GM12878 (cell line): Measurements from ENCODE around the gene SYK. TPM values are rescaled to one million over a fixed set of nuclear protein-coding genes. Genes with fewer than 3 reads are reported as not detected.

Source experiments
- ATAC-seq: fragments of 200-7000 bp; cut with Tn5 transposase; 3 replicates; pipeline ENCODE4 v1.9.1; 2020; ENCODE audit warnings: mild to moderate bottlenecking, moderate library complexity
- BruUV-seq: library from RNA; stranded (reverse); fragments of 400-500 nt; replicated peaks from 2 replicates; lab custom pipeline; 2021; lab: Mats Ljungman, UMichigan
- CTCF ChIA-PET: fragments of 300-600 bp; sonication (Branson Sonifier 250); formaldehyde crosslinking; extraction: SDS; loops from one replicate; lab custom pipeline; 2021; ENCODE audit warnings: inconsistent platforms; lab: Yijun Ruan, JAX
- POLR2A ChIA-PET: fragments of 350-600 bp; formaldehyde crosslinking; extraction: SDS; loops from one replicate; lab custom pipeline; 2021; ENCODE audit warnings: inconsistent platforms; lab: Charles Lee
- RAD21 ChIA-PET: fragments of 300-600 bp; sonication (Branson Sonifier 250); formaldehyde crosslinking; loops from one replicate; lab custom pipeline; 2023; ENCODE audit warnings: antibody characterized with exemption; ENCODE audit not compliant: unreplicated experiment; lab: Charles Lee
- SMC1A ChIA-PET: fragments of 300-600 bp; sonication (Branson Sonifier 250); formaldehyde crosslinking; loops from one replicate; lab custom pipeline; 2023; ENCODE audit not compliant: unreplicated experiment, uncharacterized antibody; lab: Charles Lee
- DNase-seq: peaks from one replicate; pipeline ENCODE4 v3.0.0-alpha.2; 2011; ENCODE audit warnings: low read depth, low spot score
- FAIRE-seq: peaks from 3 replicates; lab custom pipeline; 2011; peaks lifted over from hg19 to GRCh38; lab: Jason Lieb, UNC
- H2AFZ ChIP-seq: 2 replicates; pipeline ENCODE4 v1.6.0; 2011; ENCODE audit warnings: low read depth, low read length, control low read depth; ENCODE audit not compliant: control insufficient read depth
- H3K27ac ChIP-seq: 2 replicates; pipeline ENCODE4 v1.5.1; 2011; ENCODE audit warnings: control low read depth; ENCODE audit not compliant: control insufficient read depth, insufficient read depth
- H3K27me3 ChIP-seq, 2 experiments: replicated peaks in 1 of 2; 2 replicates each; pipeline versions ENCODE4 v1.6.0 to v1.6.1; 2011; ENCODE audit warnings: low read length in 1 of 2; ENCODE audit not compliant: control insufficient read depth in 2 of 2, insufficient read depth in 2 of 2
- H3K36me3 ChIP-seq, 2 experiments: 2 replicates each; pipeline ENCODE4 v1.5.1; 2011; ENCODE audit warnings: low read length in 1 of 2; ENCODE audit not compliant: control insufficient read depth in 2 of 2, insufficient read depth in 2 of 2
- H3K4me1 ChIP-seq: 2 replicates; pipeline ENCODE4 v1.6.1; 2011; ENCODE audit warnings: mild to moderate bottlenecking, low read length, moderate library complexity, mixed read lengths; ENCODE audit not compliant: control insufficient read depth, insufficient read depth
- H3K4me2 ChIP-seq: 2 replicates; pipeline ENCODE4 v1.6.0; 2011; ENCODE audit warnings: control low read depth; ENCODE audit not compliant: control insufficient read depth, insufficient read depth
- H3K4me3 ChIP-seq: fragments of 200-600 bp; sonication (generic); 2 replicates; pipeline ENCODE4 v1.5.1; 2016
- H3K79me2 ChIP-seq: 2 replicates; pipeline ENCODE4 v1.6.0; 2011; ENCODE audit warnings: low read length; ENCODE audit not compliant: control insufficient read depth, insufficient read depth
- H3K9ac ChIP-seq: 2 replicates; pipeline ENCODE4 v1.8.0; 2011; ENCODE audit warnings: low read length, control low read depth, mixed read lengths; ENCODE audit not compliant: control insufficient read depth, insufficient read depth
- H3K9me3 ChIP-seq: replicated peaks from 3 replicates; pipeline ENCODE4 v1.5.1; 2011; ENCODE audit warnings: mild to moderate bottlenecking, low read length; ENCODE audit not compliant: control insufficient read depth, insufficient read depth
- H4K20me1 ChIP-seq: 2 replicates; pipeline ENCODE4 v1.6.0; 2011; ENCODE audit not compliant: control insufficient read depth, insufficient read depth
- GATAD2B ChIP-seq: fragments of 450-650 bp; conservative IDR thresholded peaks from 2 replicates; pipeline ENCODE4 v1.6.1; 2017; ENCODE audit warnings: low read depth, mild to moderate bottlenecking, moderate library complexity
- RAD21 ChIP-seq: IDR thresholded peaks from 2 replicates; pipeline ENCODE4 v1.6.1; 2011; ENCODE audit warnings: mild to moderate bottlenecking, low read depth, low read length, moderate library complexity; ENCODE audit not compliant: insufficient read depth
- STAT3 ChIP-seq: IDR thresholded peaks from 2 replicates; pipeline ENCODE4 v1.6.1; 2011; ENCODE audit warnings: low read depth, low read length, improper control_type of control experiment
- TCF12 ChIP-seq: IDR thresholded peaks from 2 replicates; pipeline ENCODE4 v1.6.1; 2011; ENCODE audit warnings: low read depth, mild to moderate bottlenecking, low read length
- ZNF217 ChIP-seq: fragments of 450-650 bp; IDR thresholded peaks from 2 replicates; pipeline ENCODE4 v1.6.1; 2017; ENCODE audit warnings: antibody characterized with exemption, mild to moderate bottlenecking
- WGBS: methylation state at CpG from one replicate; pipeline ENCODE4 v1.1.6; 2016; ENCODE audit warnings: low lambda C conversion rate; ENCODE audit not compliant: insufficient replicate concordance, insufficient coverage; ENCODE audit errors: missing lambda C conversion rate; 5-methylcytosine and 5-hydroxymethylcytosine counted together
- in situ Hi-C: fragments of 300-500 bp; cut with MboI; formaldehyde crosslinking; loops from 9 replicates; pipeline ENCODE4 v1.14.3; 2018; ENCODE audit warnings: mixed read lengths
- intact Hi-C: fragments of 100-400 bp; cut with micrococcal nuclease; formaldehyde crosslinking; loops from one replicate; pipeline ENCODE4 v1.14.2; 2022; ENCODE audit not compliant: unreplicated experiment
- polyA plus RNA-seq, 11 experiments: library from polyadenylated mRNA; depleted of rRNA in 4 of 11; unstranded in 6 of 11; stranded (reverse) in 5 of 11; fragments of >200 nt; fragmentation: Nextera tagmentation in 4 of 11; fragmentation: Illumina TruSeq in 1 of 11; extraction: Ambion mirVana in 4 of 11; extraction: Trizol in 1 of 11; gene quantifications; 1 replicate in 1 of 11; 2 replicates in 10 of 11; pipeline versions ENCODE4 v1.2.1 to v1.2.3, GENCODE V29; 2011 to 2016; ENCODE audit warnings: inconsistent platforms in 2 of 11, missing spikeins in 2 of 11, low read depth in 1 of 11
- total RNA-seq, 4 experiments: library from RNA; depleted of rRNA in 3 of 4; stranded (reverse); fragments of >200 nt in 3 of 4; fragmentation: Illumina TruSeq in 1 of 4; extraction: Trizol in 1 of 4; gene quantifications; 2 replicates each; pipeline versions ENCODE4 v1.2.1 to v1.2.3, GENCODE V29; 2013 to 2021
- TF ChIP-seq, protein P1 (sequence below): IDR thresholded peaks from 2 replicates; pipeline ENCODE4 v1.6.1; 2012; ENCODE audit warnings: low read depth, low read length, improper control_type of control experiment
- TF ChIP-seq, protein P2 (sequence below): fragments of 450-650 bp; IDR thresholded peaks from 2 replicates; pipeline ENCODE4 v1.6.1; 2018; ENCODE audit warnings: borderline replicate concordance, mild to moderate bottlenecking; ENCODE audit not compliant: partially characterized antibody
- TF ChIP-seq, protein P3 (sequence below), 3 experiments: IDR thresholded peaks in 2 of 3; conservative IDR thresholded peaks in 1 of 3; 2 replicates each; pipeline ENCODE4 v1.5.1; 2011; ENCODE audit warnings: low read depth in 3 of 3, low read length in 3 of 3, mild to moderate bottlenecking in 3 of 3, control low read depth in 2 of 3, moderate library complexity in 2 of 3, inconsistent platforms in 1 of 3, mixed read lengths in 1 of 3; ENCODE audit not compliant: control insufficient read depth in 2 of 3, insufficient read depth in 1 of 3; ENCODE audit errors: extremely low read depth in 1 of 3
- TF ChIP-seq, protein P4 (sequence below): fragments of 450-650 bp; IDR thresholded peaks from 2 replicates; pipeline ENCODE4 v1.6.1; 2017; ENCODE audit warnings: mild to moderate bottlenecking

SYK gene
- total and polyA plus RNA-seq, 10 of the 15 experiments (the other 5 are each of a cell fraction or from before 2014, with no cell fraction given) = 6.5 to 135 (median 68.8) TPM

DNA sequence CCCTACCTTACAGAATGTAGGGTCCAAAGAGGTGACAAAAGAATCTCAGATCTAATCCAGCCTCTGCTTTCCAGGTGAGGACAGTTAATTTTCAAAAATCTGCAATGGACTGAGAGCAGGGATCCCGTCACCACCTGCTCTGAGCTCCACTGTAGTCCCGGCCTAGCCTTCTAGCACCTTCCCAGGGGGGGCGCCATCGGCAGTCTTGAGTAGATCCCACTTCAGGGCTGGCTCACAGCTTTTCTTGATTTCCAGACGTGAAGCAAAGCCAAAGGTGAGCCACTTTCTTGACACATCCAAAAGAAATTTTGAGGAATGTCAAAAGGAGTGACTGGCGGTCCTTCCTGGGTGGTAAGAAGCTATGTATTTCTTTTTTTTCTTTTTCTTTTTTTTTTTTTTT is 114.1 kb downstream of the SYK start:
- Histone ChIP-seq H3K9me3 (no peaks in the 10 kb centered on the region), H3K4me1 (no peaks in the 10 kb centered on the region), H3K27ac (no peak overlapping the region), H3K79me2 (no peaks in the 10 kb centered on the region), H3K4me3 (no peak overlapping the region), H3K36me3 (no peaks in the 10 kb centered on the region), H2AFZ (no peak overlapping the region), H3K4me2 (no peak overlapping the region), H3K27me3 (no peaks in the 10 kb centered on the region; a peak in 1 of 4 replicates), H4K20me1 (no peaks in the 10 kb centered on the region), H3K9ac (no peak overlapping the region)
- WGBS = 34% methylated on average over 6 of the region's 6 CpGs
- ATAC-seq (peak; percentile 51), FAIRE-seq (no peak), DNase-seq (no peak)
- RAD21 ChIA-PET = interaction anchor here (0.6 to 3.4 kb wide), 20 partner anchors 17 to 1034 kb away, joined by 3 to 59 read pairs (median 4); partner anchors contain the start of genes NFIL3 and ROR2
- intact Hi-C loops (loop anchor here (1.0 to 10.0 kb wide), 7 partner anchors 122 to 812 kb away; no protein-coding TSS in a partner anchor), in situ Hi-C loops (loop anchor here (5.0 kb wide), 2 partner anchors 512 to 762 kb away; no protein-coding TSS in a partner anchor)
- POLR2A ChIA-PET = interaction anchor here (0.6 to 0.7 kb wide), 3 partner anchors 46 to 1124 kb away, joined by 3 to 4 read pairs (median 3); no protein-coding TSS in a partner anchor
- CTCF ChIA-PET = interaction anchor here (0.6 to 7.5 kb wide), 32 partner anchors 10 to 913 kb away, joined by 3 to 115 read pairs (median 4); partner anchors contain the start of genes AUH and NFIL3
- TF ChIP-seq, protein P1, sequence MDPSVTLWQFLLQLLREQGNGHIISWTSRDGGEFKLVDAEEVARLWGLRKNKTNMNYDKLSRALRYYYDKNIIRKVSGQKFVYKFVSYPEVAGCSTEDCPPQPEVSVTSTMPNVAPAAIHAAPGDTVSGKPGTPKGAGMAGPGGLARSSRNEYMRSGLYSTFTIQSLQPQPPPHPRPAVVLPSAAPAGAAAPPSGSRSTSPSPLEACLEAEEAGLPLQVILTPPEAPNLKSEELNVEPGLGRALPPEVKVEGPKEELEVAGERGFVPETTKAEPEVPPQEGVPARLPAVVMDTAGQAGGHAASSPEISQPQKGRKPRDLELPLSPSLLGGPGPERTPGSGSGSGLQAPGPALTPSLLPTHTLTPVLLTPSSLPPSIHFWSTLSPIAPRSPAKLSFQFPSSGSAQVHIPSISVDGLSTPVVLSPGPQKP = no peak
- TF ChIP-seq, protein P2, sequence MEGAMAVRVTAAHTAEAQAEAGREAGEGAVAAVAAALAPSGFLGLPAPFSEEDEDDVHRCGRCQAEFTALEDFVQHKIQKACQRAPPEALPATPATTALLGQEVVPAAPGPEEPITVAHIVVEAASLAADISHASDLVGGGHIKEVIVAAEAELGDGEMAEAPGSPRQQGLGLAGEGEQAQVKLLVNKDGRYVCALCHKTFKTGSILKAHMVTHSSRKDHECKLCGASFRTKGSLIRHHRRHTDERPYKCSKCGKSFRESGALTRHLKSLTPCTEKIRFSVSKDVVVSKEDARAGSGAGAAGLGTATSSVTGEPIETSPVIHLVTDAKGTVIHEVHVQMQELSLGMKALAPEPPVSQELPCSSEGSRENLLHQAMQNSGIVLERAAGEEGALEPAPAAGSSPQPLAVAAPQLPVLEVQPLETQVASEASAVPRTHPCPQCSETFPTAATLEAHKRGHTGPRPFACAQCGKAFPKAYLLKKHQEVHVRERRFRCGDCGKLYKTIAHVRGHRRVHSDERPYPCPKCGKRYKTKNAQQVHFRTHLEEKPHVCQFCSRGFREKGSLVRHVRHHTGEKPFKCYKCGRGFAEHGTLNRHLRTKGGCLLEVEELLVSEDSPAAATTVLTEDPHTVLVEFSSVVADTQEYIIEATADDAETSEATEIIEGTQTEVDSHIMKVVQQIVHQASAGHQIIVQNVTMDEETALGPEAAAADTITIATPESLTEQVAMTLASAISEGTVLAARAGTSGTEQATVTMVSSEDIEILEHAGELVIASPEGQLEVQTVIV = no peak
- no peak for TF ChIP-seq TCF12
- no peak for TF ChIP-seq STAT3
- peak; percentile 51 for TF ChIP-seq RAD21
- no peak for TF ChIP-seq ZNF217
- no peak for TF ChIP-seq GATAD2B
- TF ChIP-seq, protein P3, sequence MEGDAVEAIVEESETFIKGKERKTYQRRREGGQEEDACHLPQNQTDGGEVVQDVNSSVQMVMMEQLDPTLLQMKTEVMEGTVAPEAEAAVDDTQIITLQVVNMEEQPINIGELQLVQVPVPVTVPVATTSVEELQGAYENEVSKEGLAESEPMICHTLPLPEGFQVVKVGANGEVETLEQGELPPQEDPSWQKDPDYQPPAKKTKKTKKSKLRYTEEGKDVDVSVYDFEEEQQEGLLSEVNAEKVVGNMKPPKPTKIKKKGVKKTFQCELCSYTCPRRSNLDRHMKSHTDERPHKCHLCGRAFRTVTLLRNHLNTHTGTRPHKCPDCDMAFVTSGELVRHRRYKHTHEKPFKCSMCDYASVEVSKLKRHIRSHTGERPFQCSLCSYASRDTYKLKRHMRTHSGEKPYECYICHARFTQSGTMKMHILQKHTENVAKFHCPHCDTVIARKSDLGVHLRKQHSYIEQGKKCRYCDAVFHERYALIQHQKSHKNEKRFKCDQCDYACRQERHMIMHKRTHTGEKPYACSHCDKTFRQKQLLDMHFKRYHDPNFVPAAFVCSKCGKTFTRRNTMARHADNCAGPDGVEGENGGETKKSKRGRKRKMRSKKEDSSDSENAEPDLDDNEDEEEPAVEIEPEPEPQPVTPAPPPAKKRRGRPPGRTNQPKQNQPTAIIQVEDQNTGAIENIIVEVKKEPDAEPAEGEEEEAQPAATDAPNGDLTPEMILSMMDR (IDR thresholded peaks at IDR 0.05 in 2 of 3, conservative IDR thresholded peaks at IDR 0.05 in 1 of 3; ENCODE audit: control insufficient read depth in 2 of 3, extremely low read depth in 1 of 3, insufficient read depth in 1 of 3, low read depth in 3 of 3, low read length in 3 of 3) = peak; percentile 25 to 53 (median 32); a peak in 4 of 6 replicates
- TF ChIP-seq, protein P4, sequence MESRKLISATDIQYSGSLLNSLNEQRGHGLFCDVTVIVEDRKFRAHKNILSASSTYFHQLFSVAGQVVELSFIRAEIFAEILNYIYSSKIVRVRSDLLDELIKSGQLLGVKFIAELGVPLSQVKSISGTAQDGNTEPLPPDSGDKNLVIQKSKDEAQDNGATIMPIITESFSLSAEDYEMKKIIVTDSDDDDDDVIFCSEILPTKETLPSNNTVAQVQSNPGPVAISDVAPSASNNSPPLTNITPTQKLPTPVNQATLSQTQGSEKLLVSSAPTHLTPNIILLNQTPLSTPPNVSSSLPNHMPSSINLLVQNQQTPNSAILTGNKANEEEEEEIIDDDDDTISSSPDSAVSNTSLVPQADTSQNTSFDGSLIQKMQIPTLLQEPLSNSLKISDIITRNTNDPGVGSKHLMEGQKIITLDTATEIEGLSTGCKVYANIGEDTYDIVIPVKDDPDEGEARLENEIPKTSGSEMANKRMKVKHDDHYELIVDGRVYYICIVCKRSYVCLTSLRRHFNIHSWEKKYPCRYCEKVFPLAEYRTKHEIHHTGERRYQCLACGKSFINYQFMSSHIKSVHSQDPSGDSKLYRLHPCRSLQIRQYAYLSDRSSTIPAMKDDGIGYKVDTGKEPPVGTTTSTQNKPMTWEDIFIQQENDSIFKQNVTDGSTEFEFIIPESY = no peak
- SMC1A ChIA-PET = interaction anchor here (0.6 to 4.4 kb wide), 12 partner anchors 9 to 1135 kb away, joined by 3 to 47 read pairs (median 3); partner anchors contain the start of gene NFIL3
- no TSS peak for BruUV-seq
